ENCODE measurements around the gene INTS1.

Gene INTS1

DNA sequence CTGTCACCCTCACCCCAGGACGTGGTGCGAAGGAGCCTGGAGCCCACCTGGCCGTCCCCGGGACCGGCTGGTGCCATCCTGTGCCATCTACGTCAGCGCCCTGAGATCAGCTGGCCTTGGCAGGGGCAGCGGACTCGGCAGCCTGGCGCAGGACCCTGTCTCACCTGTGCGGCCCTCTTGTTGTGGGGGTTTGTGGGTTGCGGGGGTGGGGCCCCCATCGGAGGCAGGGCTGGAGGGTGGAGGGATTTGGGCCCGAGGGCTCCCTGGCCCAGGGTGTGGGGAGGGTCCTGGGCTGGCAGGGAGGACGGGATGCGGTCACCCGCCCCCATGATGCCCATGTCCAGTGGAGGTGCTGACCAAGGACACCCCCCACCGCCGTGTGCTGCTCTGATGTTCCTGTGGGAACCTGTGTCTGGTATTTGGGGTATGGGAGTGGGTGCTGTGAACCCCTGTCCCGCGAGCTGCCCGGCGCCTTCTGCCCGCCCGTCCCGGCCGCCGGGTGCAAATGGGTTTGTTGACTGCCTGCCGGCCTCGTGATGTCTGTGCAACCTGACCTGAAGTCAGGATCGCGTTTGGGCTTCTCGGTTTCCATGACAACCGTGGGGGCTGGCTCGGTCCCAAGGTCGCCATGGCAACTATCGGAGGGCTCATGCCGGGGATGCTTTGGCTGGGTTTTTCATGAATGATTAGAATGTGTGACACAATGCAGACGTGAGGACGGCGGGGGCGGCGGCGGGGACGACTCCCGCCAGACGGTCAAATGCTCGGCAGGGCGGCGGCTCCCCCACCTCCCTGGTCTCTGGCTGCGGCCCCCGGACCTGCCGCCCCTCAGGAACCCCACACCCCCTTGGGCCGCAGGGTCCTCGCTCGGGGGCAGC lies 33.6 kb upstream of the INTS1 start:
- peaks cover 53% of the 10 kb centered on the region for H3K79me2 ChIP-seq (ENCODE audit: low read length)
- H3K9me2 ChIP-seq (replicated peaks; ENCODE audit: insufficient read depth, low read length) = no peaks in the 10 kb centered on the region
- no peak overlapping the region for H3K9ac ChIP-seq (ENCODE audit: low read length)
- no peak for TF ChIP-seq EZH2 (optimal IDR thresholded peaks at IDR 0.05; ENCODE audit: low read depth, low read length)
- TF ChIP-seq EZH2phosphoT487 (IDR thresholded peaks at IDR 0.05; ENCODE audit: low read length) = no peak
- TF ChIP-seq CTCF (IDR thresholded peaks at IDR 0.05; ENCODE audit: low read length) = no peak
- no peaks in the 10 kb centered on the region for H3K9me3 ChIP-seq (replicated peaks; ENCODE audit: insufficient read depth, low read length)
- DNase-seq = no peak
- H3K27me3 ChIP-seq (replicated peaks; ENCODE audit: insufficient read depth, low read length) = no peaks in the 10 kb centered on the region
- H3K27ac ChIP-seq (ENCODE audit: low read length) = no peak overlapping the region
- H3K4me3 ChIP-seq (ENCODE audit: low read length) = no peak overlapping the region
- no peaks in the 10 kb centered on the region for H3K4me1 ChIP-seq (ENCODE audit: low read length)
- H3K36me3 ChIP-seq (replicated peaks; ENCODE audit: insufficient read depth, low read length) = no peaks in the 10 kb centered on the region
- no peak overlapping the region for H2AFZ ChIP-seq (ENCODE audit: low read length)
- H4K20me1 ChIP-seq (ENCODE audit: insufficient read depth, low read length) = no peaks in the 10 kb centered on the region
- no peak overlapping the region for H3K4me2 ChIP-seq (ENCODE audit: low read depth, low read length)
- H3F3A ChIP-seq (ENCODE audit: insufficient read depth, low read length) = no peaks in the 10 kb centered on the region

DNA sequence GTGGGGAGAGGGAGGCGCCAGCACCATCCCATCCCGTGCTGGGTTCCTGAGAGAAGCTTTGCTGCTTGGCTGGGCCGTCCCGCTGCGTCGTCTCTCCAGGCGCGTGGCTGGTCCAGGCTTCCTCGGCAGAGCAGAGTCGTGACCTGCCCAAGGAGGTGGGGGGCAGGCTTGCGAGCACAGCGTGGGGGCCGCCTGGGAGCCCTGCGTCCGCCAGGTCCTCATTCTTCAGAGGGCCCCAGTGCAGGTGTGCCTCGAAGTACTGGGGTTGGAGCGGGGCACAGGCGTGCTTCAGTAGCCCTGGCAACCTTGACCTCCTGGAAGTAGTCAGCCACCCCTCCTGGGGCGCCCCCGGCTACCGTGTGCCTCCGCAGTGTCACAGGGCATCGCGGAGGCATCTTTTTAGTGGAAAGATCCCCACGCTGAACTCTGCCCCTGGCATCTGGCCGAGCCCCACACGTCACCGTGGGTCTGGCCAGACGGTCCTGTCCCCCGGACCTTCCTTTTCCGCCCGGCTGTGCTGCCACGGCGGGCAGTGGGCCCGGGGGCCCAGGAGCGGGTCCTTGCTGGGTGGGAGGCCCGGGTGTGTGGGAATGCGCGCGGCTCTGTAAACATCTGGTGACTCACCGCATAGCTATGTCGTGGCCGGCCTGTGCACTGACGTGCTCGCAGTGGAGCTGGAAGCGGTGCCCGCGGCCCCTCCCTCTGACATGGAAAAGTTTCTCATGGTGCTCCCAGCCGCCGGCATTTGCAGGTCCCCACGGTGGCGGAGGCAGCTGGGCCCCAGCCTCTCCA lies 32.8 kb upstream of the INTS1 start:
- no peaks in the 10 kb centered on the region for H4K20me1 ChIP-seq (ENCODE audit: insufficient read depth, low read length)
- H3F3A ChIP-seq (ENCODE audit: insufficient read depth, low read length) = no peaks in the 10 kb centered on the region
- no peaks in the 10 kb centered on the region for H3K27me3 ChIP-seq (replicated peaks; ENCODE audit: insufficient read depth, low read length)
- H3K9me2 ChIP-seq (replicated peaks; ENCODE audit: insufficient read depth, low read length) = no peaks in the 10 kb centered on the region
- H3K79me2 ChIP-seq (ENCODE audit: low read length) = peaks cover 61% of the 10 kb centered on the region
- no peak overlapping the region for H3K9ac ChIP-seq (ENCODE audit: low read length)
- H3K36me3 ChIP-seq (replicated peaks; ENCODE audit: insufficient read depth, low read length) = no peaks in the 10 kb centered on the region
- no peak overlapping the region for H3K4me2 ChIP-seq (ENCODE audit: low read depth, low read length)
- H3K4me1 ChIP-seq (ENCODE audit: low read length) = no peaks in the 10 kb centered on the region
- H3K27ac ChIP-seq (ENCODE audit: low read length) = no peak overlapping the region
- no peak overlapping the region for H3K4me3 ChIP-seq (ENCODE audit: low read length)
- no peaks in the 10 kb centered on the region for H3K9me3 ChIP-seq (replicated peaks; ENCODE audit: insufficient read depth, low read length)
- no peak for DNase-seq
- no peak overlapping the region for H2AFZ ChIP-seq (ENCODE audit: low read length)
- TF ChIP-seq EZH2phosphoT487 (IDR thresholded peaks at IDR 0.05; ENCODE audit: low read length) (no peak), EZH2 (optimal IDR thresholded peaks at IDR 0.05; ENCODE audit: low read depth, low read length) (no peak), CTCF (IDR thresholded peaks at IDR 0.05; ENCODE audit: low read length) (no peak)

DNA sequence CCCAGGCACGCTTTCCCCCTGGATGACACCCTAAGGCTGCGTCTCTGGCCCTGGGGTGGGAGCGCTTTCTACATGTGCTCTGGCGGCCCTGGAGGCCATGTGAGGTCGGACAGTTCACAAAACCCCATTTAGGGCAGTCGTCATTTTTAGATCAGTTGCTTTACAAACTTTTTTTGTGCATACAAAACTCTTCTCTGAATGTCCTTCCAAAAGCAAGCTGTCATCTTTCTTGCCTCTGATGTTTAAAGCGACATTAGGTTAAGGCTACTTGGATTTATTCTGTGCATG lies 32.2 kb upstream of the INTS1 start:
- Histone ChIP-seq H3K4me3 (ENCODE audit: low read length) (no peak overlapping the region), H3K4me1 (ENCODE audit: low read length) (0 out of 2 replicates have a peak, but pooled peaks cover 4% of the 10 kb centered on the region), H3F3A (ENCODE audit: insufficient read depth, low read length) (no peaks in the 10 kb centered on the region), H3K4me2 (ENCODE audit: low read depth, low read length) (no peak overlapping the region), H3K9ac (ENCODE audit: low read length) (no peak overlapping the region), H2AFZ (ENCODE audit: low read length) (no peak overlapping the region), H4K20me1 (ENCODE audit: insufficient read depth, low read length) (no peaks in the 10 kb centered on the region), H3K36me3 (replicated peaks; ENCODE audit: insufficient read depth, low read length) (no peaks in the 10 kb centered on the region), H3K79me2 (ENCODE audit: low read length) (peaks cover 67% of the 10 kb centered on the region), H3K27me3 (replicated peaks; ENCODE audit: insufficient read depth, low read length) (no peaks in the 10 kb centered on the region), H3K9me3 (replicated peaks; ENCODE audit: insufficient read depth, low read length) (no peaks in the 10 kb centered on the region), H3K9me2 (replicated peaks; ENCODE audit: insufficient read depth, low read length) (no peaks in the 10 kb centered on the region), H3K27ac (ENCODE audit: low read length) (no peak overlapping the region)
- DNase-seq = no peak
- TF ChIP-seq EZH2 (optimal IDR thresholded peaks at IDR 0.05; ENCODE audit: low read depth, low read length) = no peak
- no peak for TF ChIP-seq CTCF (IDR thresholded peaks at IDR 0.05; ENCODE audit: low read length)
- TF ChIP-seq EZH2phosphoT487 (IDR thresholded peaks at IDR 0.05; ENCODE audit: low read length) = no peak

Measured in MM.1S (cell line).